Measurements from ENCODE around the gene NEUROG2. TPM values are rescaled to one million over a fixed set of nuclear protein-coding genes. Genes with fewer than 3 reads are reported as not detected.

NEUROG2 gene
- total RNA-seq, 1 donor from 2014 or later, result not detected

DNA sequence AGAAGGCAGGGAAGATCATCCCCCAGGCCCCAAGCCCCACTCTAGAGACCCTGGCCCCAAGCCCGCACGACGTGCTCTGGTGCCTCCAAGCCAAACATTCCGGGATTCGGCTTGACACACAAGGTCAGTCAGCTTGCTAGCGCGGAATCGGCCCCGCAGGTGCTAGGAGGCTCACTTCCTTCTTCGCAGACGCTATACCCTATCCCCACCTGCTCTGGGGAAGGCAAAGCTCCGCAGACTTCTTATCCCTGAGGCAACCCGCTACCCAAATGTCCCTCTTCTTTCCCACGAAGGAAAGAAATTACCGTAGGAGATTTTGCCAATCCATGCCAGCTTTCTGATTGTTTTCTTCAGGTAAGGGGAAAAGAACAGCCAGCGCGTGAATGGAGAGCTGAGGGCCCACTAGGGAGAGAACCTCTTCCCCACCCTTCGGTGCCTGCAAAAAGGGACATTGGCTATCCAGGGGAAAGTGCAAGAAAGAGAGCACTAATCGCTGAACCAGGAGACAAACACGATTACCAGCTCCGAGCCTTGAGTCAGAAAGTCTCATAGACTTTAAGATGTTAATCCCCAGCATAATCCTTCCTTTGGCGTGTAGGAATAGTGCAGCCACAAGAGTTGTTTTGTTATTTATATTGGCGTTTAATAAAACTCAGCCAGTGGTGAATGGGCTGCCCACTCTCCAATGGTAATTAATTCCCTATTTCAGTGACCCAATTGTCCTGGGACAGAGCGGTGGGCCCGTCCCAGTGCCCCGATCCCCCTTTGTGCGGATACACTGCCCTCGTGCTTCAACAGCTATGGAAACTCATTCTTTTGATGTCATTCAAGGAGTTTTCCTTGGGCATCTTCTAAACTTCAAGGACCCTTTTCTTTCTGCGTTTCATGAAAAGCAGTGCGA is 5.4 kb upstream of the NEUROG2 start:
- no peak for DNase-seq (ENCODE audit: low read depth in 2 of 2)

GRCh38 chr4:112520598-112521122 is 4.7 kb upstream of the NEUROG2 start:
- DNase-seq (ENCODE audit: low read depth in 2 of 2), result no peak

GRCh38 chr4:112519689-112520597 is 4.0 kb upstream of the NEUROG2 start:
- no peak for DNase-seq (ENCODE audit: low read depth in 2 of 2)

DNA sequence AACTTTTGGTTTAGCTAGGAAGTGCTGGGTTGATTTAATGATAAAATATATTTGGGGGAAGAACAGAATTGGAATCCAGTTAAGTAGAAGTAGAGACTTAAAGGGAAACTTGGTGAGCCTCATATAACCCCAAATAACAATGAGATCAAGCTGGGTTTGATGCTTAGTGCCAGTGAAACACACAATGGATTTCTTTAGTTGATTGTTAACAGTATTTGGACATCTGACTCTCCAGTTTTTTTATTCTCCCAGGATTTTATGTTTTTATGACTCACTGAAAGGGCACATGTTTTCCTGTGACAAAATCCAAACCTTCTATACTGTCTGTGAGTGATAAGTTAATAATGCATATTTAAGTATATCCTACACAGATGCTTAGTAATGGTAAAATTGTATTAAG is 2.7 kb upstream of the NEUROG2 start:
- no peak for DNase-seq (ENCODE audit: low read depth in 2 of 2)

- DNase-seq (ENCODE audit: low read depth in 2 of 2), result no peak
Measured at GRCh38 chr4:112517911-112518310, 1.9 kb upstream of the NEUROG2 start.

- no peak for DNase-seq (ENCODE audit: low read depth in 2 of 2)
Measured at GRCh38 chr4:112517067-112517634, 1.2 kb upstream of the NEUROG2 start.

DNA sequence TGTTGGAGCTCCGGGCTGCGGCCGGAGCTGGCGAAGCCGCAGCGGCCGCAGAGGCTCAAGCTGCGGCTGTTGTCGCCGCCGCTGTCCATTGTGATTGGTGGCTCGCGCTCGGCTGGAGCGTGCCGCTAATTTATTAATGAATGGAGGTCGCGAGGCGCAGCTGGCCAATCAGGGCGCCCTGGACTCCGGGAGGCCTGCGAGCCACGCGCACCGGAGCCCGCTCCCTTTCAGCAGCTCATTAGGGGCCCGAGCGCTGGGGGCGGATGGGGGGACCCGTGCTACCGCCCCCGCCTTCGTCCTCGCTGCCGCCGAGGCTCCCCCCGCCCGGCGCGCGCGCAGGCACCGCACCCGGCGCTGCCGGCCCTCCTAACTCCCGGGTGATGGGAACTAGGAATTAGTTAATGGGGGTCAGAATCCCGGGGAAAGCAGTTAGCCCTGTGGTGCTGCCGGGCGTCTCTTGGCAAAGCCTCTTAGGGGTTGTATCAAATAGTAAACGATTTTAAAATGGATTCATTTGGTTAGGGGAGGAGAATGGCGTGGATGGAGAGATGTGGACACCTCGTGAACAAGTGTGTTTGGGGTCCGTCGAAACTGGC is 589 bp upstream of the NEUROG2 start:
- DNase-seq (ENCODE audit: low read depth in 2 of 2), result peak; percentile 28 to 43

DNA sequence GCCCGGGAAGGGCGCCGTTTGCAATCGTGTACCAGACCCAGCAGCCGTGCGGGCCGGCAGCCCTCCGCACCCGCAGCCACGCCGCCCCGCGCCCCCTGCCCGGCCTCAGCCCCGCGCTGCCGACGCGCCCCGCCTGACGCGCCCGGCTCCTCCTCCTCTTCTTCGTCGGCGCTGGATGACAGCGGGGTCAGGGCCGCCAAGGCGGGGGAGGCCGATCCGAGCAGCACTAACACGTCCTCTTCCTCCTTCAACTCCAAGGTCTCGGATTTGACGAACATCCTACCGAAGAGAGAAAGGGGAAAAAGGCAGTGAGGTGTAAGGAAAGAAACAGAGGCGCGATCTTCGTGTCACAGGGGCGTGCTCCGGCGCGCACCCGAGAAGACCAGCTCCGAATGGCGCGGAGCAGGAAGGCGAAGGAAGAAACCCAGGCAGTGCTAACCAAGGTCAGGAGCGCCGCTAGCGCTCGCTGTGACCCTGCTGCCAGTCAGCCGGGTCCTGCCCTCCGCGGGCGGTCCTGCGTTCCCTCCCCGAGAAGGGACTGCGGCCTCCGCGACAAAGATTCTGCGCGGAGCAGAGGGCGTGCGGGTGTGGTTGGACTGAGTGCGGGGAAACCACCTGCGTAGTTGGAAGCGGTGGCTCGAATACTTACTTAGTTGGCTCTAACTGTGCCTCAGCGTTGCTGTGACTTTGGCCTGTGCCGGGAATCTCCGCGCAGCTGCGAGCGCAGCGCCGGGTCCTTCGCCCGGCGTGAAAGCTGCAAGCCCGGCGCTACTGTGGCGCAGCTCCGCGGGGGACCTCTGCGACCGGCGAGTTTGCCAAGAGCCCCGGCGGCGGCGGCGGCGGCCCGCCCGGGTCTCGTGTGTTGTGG is 548 bp downstream of the NEUROG2 start:
- DNase-seq (ENCODE audit: low read depth in 2 of 2), result peak; percentile 39 to 49

DNA sequence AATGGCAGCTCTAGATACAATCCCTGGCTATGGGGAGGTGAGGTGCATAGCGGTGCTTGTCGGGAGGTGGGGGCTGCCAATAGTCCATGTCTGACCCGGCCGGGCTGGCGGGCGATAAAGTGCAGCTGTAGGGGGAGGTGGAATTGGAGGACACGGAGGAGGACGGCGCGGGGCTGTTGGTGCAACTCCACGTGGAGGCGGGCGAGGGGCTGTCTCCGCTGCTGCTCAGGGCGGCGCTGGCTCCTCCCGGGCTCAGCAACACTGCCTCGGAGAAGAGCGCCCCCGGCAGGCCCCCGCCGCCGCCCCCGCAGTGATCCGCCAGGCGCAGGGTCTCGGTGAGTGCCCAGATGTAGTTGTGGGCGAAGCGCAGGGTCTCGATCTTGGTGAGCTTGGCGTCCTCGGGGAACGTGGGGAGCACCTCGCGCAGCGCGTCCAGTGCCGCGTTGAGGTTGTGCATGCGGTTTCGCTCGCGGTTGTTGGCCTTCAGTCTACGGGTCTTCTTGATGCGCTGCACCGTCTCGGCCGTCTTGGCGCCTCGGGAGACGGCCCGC is 1.3 kb downstream of the NEUROG2 start:
- DNase-seq (ENCODE audit: low read depth in 2 of 2), result peak in 1 of 2 donors; percentile 14

DNA sequence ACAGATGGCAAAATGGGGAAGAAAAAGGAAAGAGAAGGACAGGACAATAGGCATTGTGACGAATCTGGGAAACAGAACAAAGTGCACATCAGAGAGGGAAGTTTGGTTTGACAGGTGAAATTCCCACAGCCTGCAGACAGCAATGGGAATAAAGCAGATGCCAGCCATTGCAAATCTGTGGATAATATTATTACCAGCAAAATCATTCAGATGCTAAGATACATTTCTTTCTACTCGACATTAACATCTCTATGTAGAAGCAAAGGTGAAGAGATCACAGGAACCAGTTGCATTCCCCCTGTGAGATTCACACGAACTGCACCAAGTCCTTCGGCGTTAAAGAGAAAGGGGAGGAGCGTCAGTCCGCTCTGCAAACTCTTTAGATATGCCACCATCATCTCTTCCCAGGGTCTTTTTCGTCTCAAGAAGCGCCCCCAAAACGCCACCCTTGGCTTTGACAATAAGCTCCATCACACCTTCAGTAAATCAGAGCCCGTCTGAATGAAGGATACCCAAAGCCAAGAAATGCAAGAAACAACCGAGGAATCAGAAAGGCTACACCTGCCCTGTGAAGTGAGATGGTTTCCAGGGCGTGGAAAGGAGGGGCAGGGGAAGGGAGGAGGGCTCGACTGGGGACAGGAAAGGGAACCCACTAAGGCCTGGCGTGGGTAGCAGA is 1.9 kb downstream of the NEUROG2 start:
- DNase-seq (ENCODE audit: low read depth in 2 of 2), result no peak

GRCh38 chr4:112511803-112512118 is 4.2 kb downstream of the NEUROG2 start:
- no peak for DNase-seq (ENCODE audit: low read depth in 2 of 2)

- no peak for DNase-seq (ENCODE audit: low read depth in 2 of 2)
Measured at GRCh38 chr4:112511093-112511802, 4.7 kb downstream of the NEUROG2 start.

GRCh38 chr4:112510291-112511092 is 5.5 kb downstream of the NEUROG2 start:
- no peak for DNase-seq (ENCODE audit: low read depth in 2 of 2)

GRCh38 chr4:112509243-112510141 is 6.5 kb downstream of the NEUROG2 start:
- DNase-seq (ENCODE audit: low read depth in 2 of 2), result no peak

DNA sequence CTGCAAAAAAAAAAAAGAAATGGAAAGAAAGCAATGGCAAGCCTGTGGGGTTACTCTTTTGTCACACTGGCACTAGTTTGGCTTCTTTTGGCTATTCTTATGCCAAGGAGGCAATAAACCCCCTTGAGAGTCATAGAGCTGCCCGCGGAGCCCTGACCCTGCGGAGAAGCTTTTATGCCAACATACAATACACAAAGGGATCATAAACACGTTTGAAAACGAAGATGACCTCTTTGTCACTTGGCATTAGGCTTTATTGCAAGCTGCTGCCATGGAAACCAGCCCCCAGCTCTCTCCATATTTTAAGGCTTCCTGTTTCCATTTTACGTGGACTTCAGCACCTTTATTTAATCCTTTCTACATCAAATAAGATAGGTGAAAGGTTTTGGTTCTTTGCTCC is 7.6 kb downstream of the NEUROG2 start:
- no peak for DNase-seq (ENCODE audit: low read depth in 2 of 2)

GRCh38 chr4:112504807-112505206 is 11.2 kb downstream of the NEUROG2 start:
- DNase-seq (ENCODE audit: low read depth in 2 of 2), result no peak

DNA sequence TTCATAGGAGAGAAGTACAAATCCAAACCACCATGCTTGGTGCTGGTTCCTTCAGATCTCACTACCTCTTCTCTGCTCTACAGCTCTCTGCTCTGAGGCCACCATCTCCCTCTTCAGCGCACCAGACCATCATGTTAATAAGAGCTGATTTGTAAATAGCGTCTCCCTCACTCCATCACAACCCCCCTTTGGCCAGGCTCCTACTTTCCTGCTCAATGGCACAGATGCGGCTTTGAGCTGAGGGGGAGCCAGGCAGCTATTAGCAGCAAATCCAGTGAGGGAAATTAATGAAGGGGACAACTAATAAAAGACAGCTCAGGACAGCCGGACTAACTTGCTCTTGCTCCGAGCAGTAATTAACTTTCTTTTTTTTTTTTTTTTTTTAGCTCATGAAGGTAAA is 13.1 kb downstream of the NEUROG2 start:
- DNase-seq (ENCODE audit: low read depth in 2 of 2), result no peak

Measured in lung microvascular endothelial cell (primary cell).